ENCODE data around the gene MAP3K6.

DNA sequence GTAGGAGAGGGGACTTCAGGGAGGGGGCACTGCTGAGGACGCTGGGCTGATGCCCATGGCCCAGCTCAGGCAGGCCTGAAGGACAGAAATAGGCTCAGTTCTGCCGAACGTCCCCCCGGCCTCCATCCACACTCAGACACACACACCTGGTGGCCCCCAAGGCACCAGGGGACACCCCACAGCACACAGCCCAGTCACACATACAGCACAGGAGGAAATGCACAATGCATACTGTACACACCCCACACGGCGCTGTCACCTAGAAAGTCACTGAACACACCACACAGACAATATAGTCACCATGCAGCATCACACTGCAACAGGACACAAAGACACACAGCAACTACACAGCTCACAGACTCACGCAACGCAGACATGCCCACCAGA lies 24.4 kb downstream of the MAP3K6 start:
- TF ChIP-seq EGR1 (IDR thresholded peaks at IDR 0.05; ENCODE audit: low read depth in 2 of 2) (no peak), YY1 (IDR thresholded peaks at IDR 0.05) (no peak), HNF4G (IDR thresholded peaks at IDR 0.05) (no peak), TAF1 (conservative IDR thresholded peaks at IDR 0.05) (no peak), JUND (IDR thresholded peaks at IDR 0.05) (no peak), GABPA (IDR thresholded peaks at IDR 0.05 in 1 of 2, conservative IDR thresholded peaks at IDR 0.05 in 1 of 2) (no peak), NR2F2 (IDR thresholded peaks at IDR 0.05) (no peak), RAD21 (IDR thresholded peaks at IDR 0.05) (no peak), SP1 (IDR thresholded peaks at IDR 0.05) (no peak)
- TF ChIP-seq, protein P1, sequence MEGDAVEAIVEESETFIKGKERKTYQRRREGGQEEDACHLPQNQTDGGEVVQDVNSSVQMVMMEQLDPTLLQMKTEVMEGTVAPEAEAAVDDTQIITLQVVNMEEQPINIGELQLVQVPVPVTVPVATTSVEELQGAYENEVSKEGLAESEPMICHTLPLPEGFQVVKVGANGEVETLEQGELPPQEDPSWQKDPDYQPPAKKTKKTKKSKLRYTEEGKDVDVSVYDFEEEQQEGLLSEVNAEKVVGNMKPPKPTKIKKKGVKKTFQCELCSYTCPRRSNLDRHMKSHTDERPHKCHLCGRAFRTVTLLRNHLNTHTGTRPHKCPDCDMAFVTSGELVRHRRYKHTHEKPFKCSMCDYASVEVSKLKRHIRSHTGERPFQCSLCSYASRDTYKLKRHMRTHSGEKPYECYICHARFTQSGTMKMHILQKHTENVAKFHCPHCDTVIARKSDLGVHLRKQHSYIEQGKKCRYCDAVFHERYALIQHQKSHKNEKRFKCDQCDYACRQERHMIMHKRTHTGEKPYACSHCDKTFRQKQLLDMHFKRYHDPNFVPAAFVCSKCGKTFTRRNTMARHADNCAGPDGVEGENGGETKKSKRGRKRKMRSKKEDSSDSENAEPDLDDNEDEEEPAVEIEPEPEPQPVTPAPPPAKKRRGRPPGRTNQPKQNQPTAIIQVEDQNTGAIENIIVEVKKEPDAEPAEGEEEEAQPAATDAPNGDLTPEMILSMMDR (IDR thresholded peaks at IDR 0.05; ENCODE audit: low read depth, low read length, missing input control): no peak
- TF ChIP-seq, protein P2, sequence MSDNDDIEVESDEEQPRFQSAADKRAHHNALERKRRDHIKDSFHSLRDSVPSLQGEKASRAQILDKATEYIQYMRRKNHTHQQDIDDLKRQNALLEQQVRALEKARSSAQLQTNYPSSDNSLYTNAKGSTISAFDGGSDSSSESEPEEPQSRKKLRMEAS (IDR thresholded peaks at IDR 0.05): no peak
- TF ChIP-seq, protein P3, sequence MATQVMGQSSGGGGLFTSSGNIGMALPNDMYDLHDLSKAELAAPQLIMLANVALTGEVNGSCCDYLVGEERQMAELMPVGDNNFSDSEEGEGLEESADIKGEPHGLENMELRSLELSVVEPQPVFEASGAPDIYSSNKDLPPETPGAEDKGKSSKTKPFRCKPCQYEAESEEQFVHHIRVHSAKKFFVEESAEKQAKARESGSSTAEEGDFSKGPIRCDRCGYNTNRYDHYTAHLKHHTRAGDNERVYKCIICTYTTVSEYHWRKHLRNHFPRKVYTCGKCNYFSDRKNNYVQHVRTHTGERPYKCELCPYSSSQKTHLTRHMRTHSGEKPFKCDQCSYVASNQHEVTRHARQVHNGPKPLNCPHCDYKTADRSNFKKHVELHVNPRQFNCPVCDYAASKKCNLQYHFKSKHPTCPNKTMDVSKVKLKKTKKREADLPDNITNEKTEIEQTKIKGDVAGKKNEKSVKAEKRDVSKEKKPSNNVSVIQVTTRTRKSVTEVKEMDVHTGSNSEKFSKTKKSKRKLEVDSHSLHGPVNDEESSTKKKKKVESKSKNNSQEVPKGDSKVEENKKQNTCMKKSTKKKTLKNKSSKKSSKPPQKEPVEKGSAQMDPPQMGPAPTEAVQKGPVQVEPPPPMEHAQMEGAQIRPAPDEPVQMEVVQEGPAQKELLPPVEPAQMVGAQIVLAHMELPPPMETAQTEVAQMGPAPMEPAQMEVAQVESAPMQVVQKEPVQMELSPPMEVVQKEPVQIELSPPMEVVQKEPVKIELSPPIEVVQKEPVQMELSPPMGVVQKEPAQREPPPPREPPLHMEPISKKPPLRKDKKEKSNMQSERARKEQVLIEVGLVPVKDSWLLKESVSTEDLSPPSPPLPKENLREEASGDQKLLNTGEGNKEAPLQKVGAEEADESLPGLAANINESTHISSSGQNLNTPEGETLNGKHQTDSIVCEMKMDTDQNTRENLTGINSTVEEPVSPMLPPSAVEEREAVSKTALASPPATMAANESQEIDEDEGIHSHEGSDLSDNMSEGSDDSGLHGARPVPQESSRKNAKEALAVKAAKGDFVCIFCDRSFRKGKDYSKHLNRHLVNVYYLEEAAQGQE (IDR thresholded peaks at IDR 0.05): no peak
- TF ChIP-seq, protein P4, sequence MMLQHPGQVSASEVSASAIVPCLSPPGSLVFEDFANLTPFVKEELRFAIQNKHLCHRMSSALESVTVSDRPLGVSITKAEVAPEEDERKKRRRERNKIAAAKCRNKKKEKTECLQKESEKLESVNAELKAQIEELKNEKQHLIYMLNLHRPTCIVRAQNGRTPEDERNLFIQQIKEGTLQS (IDR thresholded peaks at IDR 0.05): no peak

Data from liver (tissue), 3 donors.